WTC11 (cell line): ENCODE data around the gene SRSF4. TPM values are rescaled to one million over a fixed set of nuclear protein-coding genes. Genes with fewer than 3 reads are reported as not detected.
A peak's percentile ranks its signal among the peaks of the same experiment; 100 is the strongest.

Experiments used
- ATAC-seq: fragments of 200-7000 bp; cut with Tn5 transposase; 2 replicates; pipeline ENCODE4 v1.10.0; 2021; ENCODE audit warnings: mild to moderate bottlenecking, moderate library complexity
- CTCF ChIA-PET: fragments of 300-600 bp; sonication (Branson Sonifier 250); formaldehyde crosslinking; loops from one replicate; lab custom pipeline; 2021; ENCODE audit warnings: antibody characterized with exemption; lab: Charles Lee
- POLR2A ChIA-PET: fragments of 350-600 bp; sonication (Branson Sonifier 250); formaldehyde crosslinking; loops from one replicate; lab custom pipeline; 2021; ENCODE audit warnings: antibody characterized with exemption; lab: Charles Lee
- DNase-seq: peaks from one replicate; pipeline ENCODE4 v3.0.0; 2021; ENCODE audit warnings: low spot score
- H3K27ac Mint-ChIP-seq: 2 replicates; pipeline ENCODE4 v1.8.0; 2021; ENCODE audit warnings: mixed read lengths
- H3K27me3 Mint-ChIP-seq: 2 replicates; pipeline ENCODE4 v1.8.0; 2021; ENCODE audit warnings: low read depth, mild to moderate bottlenecking, moderate library complexity, mixed read lengths
- H3K36me3 Mint-ChIP-seq: 2 replicates; pipeline ENCODE4 v1.8.0; 2021; ENCODE audit warnings: mixed read lengths
- H3K4me1 Mint-ChIP-seq: 2 replicates; pipeline ENCODE4 v1.8.0; 2022; ENCODE audit warnings: mixed read lengths
- H3K4me3 Mint-ChIP-seq: 2 replicates; pipeline ENCODE4 v1.8.0; 2021; ENCODE audit warnings: mild to moderate bottlenecking, moderate library complexity, mixed read lengths
- H3K9me3 Mint-ChIP-seq: 2 replicates; pipeline ENCODE4 v1.8.0; 2021; ENCODE audit warnings: mixed read lengths
- CBFB ChIP-seq: sonication (generic); formaldehyde crosslinking; IDR thresholded peaks from 2 replicates; pipeline ENCODE4 v1.8.1; 2022; ENCODE audit warnings: mild to moderate bottlenecking, low read depth, missing genetic modification reagents
- CREB1 ChIP-seq: sonication (generic); formaldehyde crosslinking; IDR thresholded peaks from 2 replicates; pipeline ENCODE4 v1.8.0; 2023; ENCODE audit warnings: mild to moderate bottlenecking, missing genetic modification reagents
- ESRRA ChIP-seq: sonication (generic); formaldehyde crosslinking; IDR thresholded peaks from 2 replicates; pipeline ENCODE4 v1.8.1; 2022; ENCODE audit warnings: mild to moderate bottlenecking, missing genetic modification reagents, borderline replicate concordance
- FOXJ3 ChIP-seq: sonication (generic); formaldehyde crosslinking; IDR thresholded peaks from 2 replicates; pipeline ENCODE4 v1.9.0; 2021; ENCODE audit warnings: missing genetic modification reagents, mild to moderate bottlenecking, borderline replicate concordance
- KAT7 ChIP-seq: sonication (generic); formaldehyde crosslinking; IDR thresholded peaks from 2 replicates; pipeline ENCODE4 v1.8.1; 2023; ENCODE audit warnings: missing genetic modification reagents, mild to moderate bottlenecking, borderline replicate concordance
- NR3C1 ChIP-seq: sonication (generic); formaldehyde crosslinking; conservative IDR thresholded peaks from 2 replicates; pipeline ENCODE4 v1.8.1; 2023; ENCODE audit warnings: low read depth, mild to moderate bottlenecking, missing genetic modification reagents
- OVOL2 ChIP-seq: fragments of 250-450 bp; sonication (Bioruptor Pico); IDR thresholded peaks from 2 replicates; pipeline ENCODE4 v1.9.0; 2021; ENCODE audit warnings: mild to moderate bottlenecking, borderline replicate concordance
- TEAD1 ChIP-seq: sonication (generic); formaldehyde crosslinking; IDR thresholded peaks from 2 replicates; pipeline ENCODE4 v1.8.0; 2022; ENCODE audit warnings: mild to moderate bottlenecking, missing genetic modification reagents
- total RNA-seq: library from RNA; stranded (reverse); gene quantifications from 3 replicates; pipeline ENCODE4 v1.2.3, GENCODE V29; 2021
- TF ChIP-seq, protein P1 (sequence below): fragments of 250-450 bp; sonication (Bioruptor Pico); IDR thresholded peaks from 2 replicates; pipeline ENCODE4 v1.9.0; 2021; ENCODE audit warnings: moderate library complexity, mild to moderate bottlenecking, inconsistent platforms, borderline replicate concordance
- TF ChIP-seq, protein P2 (sequence below): sonication (generic); formaldehyde crosslinking; IDR thresholded peaks from 2 replicates; pipeline ENCODE4 v1.8.1; 2023; ENCODE audit warnings: mild to moderate bottlenecking, missing genetic modification reagents, moderate library complexity
- TF ChIP-seq, protein P3 (sequence below): fragments of 250-450 bp; sonication (Bioruptor Pico); IDR thresholded peaks from 2 replicates; pipeline ENCODE4 v1.9.0; 2021; ENCODE audit warnings: mild to moderate bottlenecking
- TF ChIP-seq, protein P4 (sequence below): fragments of 250-450 bp; sonication (Bioruptor Pico); IDR thresholded peaks from 2 replicates; pipeline ENCODE4 v2.1.2; 2022; ENCODE audit warnings: mild to moderate bottlenecking, moderate library complexity
- TF ChIP-seq, protein P5 (sequence below): sonication (generic); formaldehyde crosslinking; IDR thresholded peaks from 2 replicates; pipeline ENCODE4 v1.8.1; 2023; ENCODE audit warnings: mild to moderate bottlenecking, moderate library complexity, missing genetic modification reagents

The SRSF4 gene
- total RNA-seq, 1 experiment from 2014 or later = 99.9 TPM

DNA sequence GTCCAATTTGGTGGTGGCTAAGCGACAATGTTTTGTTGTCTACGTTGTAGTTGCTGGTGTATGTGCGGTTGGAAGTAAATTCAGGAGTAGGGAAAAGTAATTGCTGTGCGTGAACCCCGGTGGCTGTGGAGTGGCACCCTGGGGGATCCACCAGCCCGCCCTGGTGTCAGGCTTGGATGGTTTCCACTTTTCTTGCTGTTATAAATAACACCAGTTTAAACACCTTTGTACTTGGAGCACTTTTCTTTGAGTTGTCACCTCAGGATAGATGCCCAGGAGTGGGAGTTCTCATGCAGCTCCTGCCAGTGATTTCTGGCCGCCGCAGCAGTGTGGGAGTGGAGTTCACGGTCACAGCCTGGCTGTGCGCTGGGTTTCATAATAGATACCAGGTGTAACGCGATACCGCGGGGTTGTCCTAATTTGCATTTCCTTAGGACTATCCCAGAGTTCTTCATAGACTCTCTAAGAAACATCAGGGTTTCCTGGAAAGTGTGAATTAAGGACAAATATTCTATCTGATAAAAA lies 45.2 kb downstream of the SRSF4 start (continued):
- TF ChIP-seq, protein P1, sequence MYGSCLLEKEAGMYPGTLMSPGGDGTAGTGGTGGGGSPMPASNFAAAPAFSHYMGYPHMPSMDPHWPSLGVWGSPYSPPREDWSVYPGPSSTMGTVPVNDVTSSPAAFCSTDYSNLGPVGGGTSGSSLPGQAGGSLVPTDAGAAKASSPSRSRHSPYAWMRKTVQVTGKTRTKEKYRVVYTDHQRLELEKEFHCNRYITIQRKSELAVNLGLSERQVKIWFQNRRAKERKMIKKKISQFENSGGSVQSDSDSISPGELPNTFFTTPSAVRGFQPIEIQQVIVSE (CRISPR knock-in tag) = no peak
- TF ChIP-seq, protein P2, sequence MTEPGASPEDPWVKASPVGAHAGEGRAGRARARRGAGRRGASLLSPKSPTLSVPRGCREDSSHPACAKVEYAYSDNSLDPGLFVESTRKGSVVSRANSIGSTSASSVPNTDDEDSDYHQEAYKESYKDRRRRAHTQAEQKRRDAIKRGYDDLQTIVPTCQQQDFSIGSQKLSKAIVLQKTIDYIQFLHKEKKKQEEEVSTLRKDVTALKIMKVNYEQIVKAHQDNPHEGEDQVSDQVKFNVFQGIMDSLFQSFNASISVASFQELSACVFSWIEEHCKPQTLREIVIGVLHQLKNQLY = no peak
- TF ChIP-seq FOXJ3 (CRISPR knock-in tag) (no peak), ESRRA (CRISPR knock-in tag) (no peak), TEAD1 (CRISPR knock-in tag) (no peak)

DNA sequence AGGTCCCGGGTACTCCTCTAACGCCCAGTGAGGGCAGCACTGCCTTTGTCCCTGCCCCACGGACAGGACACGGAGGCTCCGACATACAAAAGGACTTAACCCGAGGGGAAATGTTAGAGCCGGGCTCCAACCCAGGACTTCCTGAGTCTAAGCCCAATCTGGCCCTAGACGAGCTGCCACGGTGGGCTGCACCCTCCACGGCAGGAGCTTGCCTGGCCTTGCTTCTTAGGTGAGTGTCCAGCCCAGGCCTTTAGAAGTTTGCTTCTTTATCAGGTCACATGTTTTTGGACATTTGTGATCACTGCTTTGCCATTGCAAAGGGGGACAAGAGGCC lies 47.0 kb downstream of the SRSF4 start:
- ChIA-PET CTCF (interaction anchor here (0.7 to 1.3 kb wide), 6 partner anchors 11 to 253 kb away, joined by 3 to 4 read pairs (median 3); partner anchors contain the start of genes SRSF4 and TMEM200B), POLR2A (interaction anchor here (0.7 to 1.1 kb wide), 2 partner anchors 10 to 36 kb away, joined by 3 read pairs; partner anchors contain the start of gene TMEM200B)
- Mint-ChIP-seq H3K36me3 (no peaks in the 10 kb centered on the region), H3K27ac (no peak overlapping the region), H3K27me3 (no peaks in the 10 kb centered on the region), H3K9me3 (no peaks in the 10 kb centered on the region), H3K4me3 (no peak overlapping the region), H3K4me1 (peaks cover 13% of the 10 kb centered on the region)
- DNase-seq (no peak), ATAC-seq (peak; percentile 32)
- TF ChIP-seq NR3C1 (CRISPR knock-in tag) (no peak), KAT7 (CRISPR knock-in tag) (no peak), OVOL2 (no peak), ESRRA (CRISPR knock-in tag) (no peak), CREB1 (CRISPR knock-in tag) (no peak), CBFB (CRISPR knock-in tag) (no peak)
- TF ChIP-seq, protein P3, sequence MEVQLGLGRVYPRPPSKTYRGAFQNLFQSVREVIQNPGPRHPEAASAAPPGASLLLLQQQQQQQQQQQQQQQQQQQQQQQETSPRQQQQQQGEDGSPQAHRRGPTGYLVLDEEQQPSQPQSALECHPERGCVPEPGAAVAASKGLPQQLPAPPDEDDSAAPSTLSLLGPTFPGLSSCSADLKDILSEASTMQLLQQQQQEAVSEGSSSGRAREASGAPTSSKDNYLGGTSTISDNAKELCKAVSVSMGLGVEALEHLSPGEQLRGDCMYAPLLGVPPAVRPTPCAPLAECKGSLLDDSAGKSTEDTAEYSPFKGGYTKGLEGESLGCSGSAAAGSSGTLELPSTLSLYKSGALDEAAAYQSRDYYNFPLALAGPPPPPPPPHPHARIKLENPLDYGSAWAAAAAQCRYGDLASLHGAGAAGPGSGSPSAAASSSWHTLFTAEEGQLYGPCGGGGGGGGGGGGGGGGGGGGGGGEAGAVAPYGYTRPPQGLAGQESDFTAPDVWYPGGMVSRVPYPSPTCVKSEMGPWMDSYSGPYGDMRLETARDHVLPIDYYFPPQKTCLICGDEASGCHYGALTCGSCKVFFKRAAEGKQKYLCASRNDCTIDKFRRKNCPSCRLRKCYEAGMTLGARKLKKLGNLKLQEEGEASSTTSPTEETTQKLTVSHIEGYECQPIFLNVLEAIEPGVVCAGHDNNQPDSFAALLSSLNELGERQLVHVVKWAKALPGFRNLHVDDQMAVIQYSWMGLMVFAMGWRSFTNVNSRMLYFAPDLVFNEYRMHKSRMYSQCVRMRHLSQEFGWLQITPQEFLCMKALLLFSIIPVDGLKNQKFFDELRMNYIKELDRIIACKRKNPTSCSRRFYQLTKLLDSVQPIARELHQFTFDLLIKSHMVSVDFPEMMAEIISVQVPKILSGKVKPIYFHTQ (CRISPR knock-in tag) = no peak
- TF ChIP-seq, protein P4, sequence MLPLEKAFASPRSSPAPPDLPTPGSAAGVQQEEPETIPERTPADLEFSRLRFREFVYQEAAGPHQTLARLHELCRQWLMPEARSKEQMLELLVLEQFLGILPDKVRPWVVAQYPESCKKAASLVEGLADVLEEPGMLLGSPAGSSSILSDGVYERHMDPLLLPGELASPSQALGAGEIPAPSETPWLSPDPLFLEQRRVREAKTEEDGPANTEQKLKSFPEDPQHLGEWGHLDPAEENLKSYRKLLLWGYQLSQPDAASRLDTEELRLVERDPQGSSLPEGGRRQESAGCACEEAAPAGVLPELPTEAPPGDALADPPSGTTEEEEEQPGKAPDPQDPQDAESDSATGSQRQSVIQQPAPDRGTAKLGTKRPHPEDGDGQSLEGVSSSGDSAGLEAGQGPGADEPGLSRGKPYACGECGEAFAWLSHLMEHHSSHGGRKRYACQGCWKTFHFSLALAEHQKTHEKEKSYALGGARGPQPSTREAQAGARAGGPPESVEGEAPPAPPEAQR (CRISPR knock-in tag) = no peak
- TF ChIP-seq, protein P2 = no peak
- TF ChIP-seq, protein P5, sequence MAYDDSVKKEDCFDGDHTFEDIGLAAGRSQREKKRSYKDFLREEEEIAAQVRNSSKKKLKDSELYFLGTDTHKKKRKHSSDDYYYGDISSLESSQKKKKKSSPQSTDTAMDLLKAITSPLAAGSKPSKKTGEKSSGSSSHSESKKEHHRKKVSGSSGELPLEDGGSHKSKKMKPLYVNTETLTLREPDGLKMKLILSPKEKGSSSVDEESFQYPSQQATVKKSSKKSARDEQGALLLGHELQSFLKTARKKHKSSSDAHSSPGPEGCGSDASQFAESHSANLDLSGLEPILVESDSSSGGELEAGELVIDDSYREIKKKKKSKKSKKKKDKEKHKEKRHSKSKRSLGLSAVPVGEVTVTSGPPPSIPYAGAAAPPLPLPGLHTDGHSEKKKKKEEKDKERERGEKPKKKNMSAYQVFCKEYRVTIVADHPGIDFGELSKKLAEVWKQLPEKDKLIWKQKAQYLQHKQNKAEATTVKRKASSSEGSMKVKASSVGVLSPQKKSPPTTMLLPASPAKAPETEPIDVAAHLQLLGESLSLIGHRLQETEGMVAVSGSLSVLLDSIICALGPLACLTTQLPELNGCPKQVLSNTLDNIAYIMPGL = no peak
